Hematopoietic multipotent progenitor cell treated with erythropoietin and hydrocortisone succinate and interleukin-3 and kit ligand, for 4 days (in vitro differentiated cells): ENCODE data around the gene YOD1.
A peak's percentile ranks its signal among the peaks of the same experiment; 100 is the strongest.

Experiments used
- DNase-seq: peaks from one replicate; pipeline ENCODE4 v3.0.0-alpha.2; 2015

The YOD1 gene

GRCh38 chr1:207024202-207025145, 26.5 kb downstream of the YOD1 start:
- peak; percentile 99 for DNase-seq

GRCh38 chr1:207022996-207023679, 27.9 kb downstream of the YOD1 start:
- no peak for DNase-seq

GRCh38 chr1:207021876-207022596, 29.0 kb downstream of the YOD1 start:
- DNase-seq = no peak

GRCh38 chr1:207021139-207021861, 29.7 kb downstream of the YOD1 start:
- DNase-seq = peak; percentile 92

- DNase-seq = peak; percentile 81
These were observed 30.3 kb downstream of the YOD1 start for GRCh38 chr1:207020709-207021107.

GRCh38 chr1:207020065-207020708, 30.8 kb downstream of the YOD1 start:
- DNase-seq = no peak

GRCh38 chr1:207019661-207020060, 31.3 kb downstream of the YOD1 start:
- DNase-seq = no peak

GRCh38 chr1:207019161-207019560, 31.8 kb downstream of the YOD1 start:
- DNase-seq = no peak

- DNase-seq = no peak
These were observed 32.3 kb downstream of the YOD1 start for GRCh38 chr1:207018707-207019106.

GRCh38 chr1:207017615-207018559, 33.1 kb downstream of the YOD1 start:
- DNase-seq = peak; percentile 57

- DNase-seq = no peak
These were observed 35.2 kb downstream of the YOD1 start for GRCh38 chr1:207015791-207016190.

GRCh38 chr1:207014728-207015127, 36.3 kb downstream of the YOD1 start:
- DNase-seq = no peak

GRCh38 chr1:207013321-207014085, 37.5 kb downstream of the YOD1 start:
- DNase-seq = no peak

- DNase-seq = no peak
These were observed 40.3 kb downstream of the YOD1 start for GRCh38 chr1:207010726-207011125.

GRCh38 chr1:207009945-207010344, 41.1 kb downstream of the YOD1 start:
- DNase-seq = no peak

GRCh38 chr1:207009182-207009850, 41.7 kb downstream of the YOD1 start:
- no peak for DNase-seq

- DNase-seq = no peak
These were observed 43.5 kb downstream of the YOD1 start for GRCh38 chr1:207007352-207008033.

- no peak for DNase-seq
These were observed 44.1 kb downstream of the YOD1 start for GRCh38 chr1:207006914-207007313.

- DNase-seq = no peak
These were observed 44.9 kb downstream of the YOD1 start for GRCh38 chr1:207006083-207006482.
